OCI-LY3 (cell line): ENCODE measurements around the gene CCDC9B.

ENCODE experiments used
- H2AFZ ChIP-seq: fragments of 200-600, 300-600 bp; shearing (Covaris generic); 2 replicates; pipeline ENCODE4 v1.6.0; 2014; ENCODE audit warnings: antibody characterized with exemption, low read depth, low read length
- H3K27ac ChIP-seq: fragments of 200-600, 300-600 bp; sonication (generic); 2 replicates; pipeline ENCODE4 v1.5.1; 2014; ENCODE audit warnings: mild to moderate bottlenecking, low read length, moderate library complexity, mixed read lengths
- H3K27me3 ChIP-seq: fragments of 200-600, 300-600 bp; sonication (generic); 2 replicates; pipeline ENCODE4 v1.6.1; 2014; ENCODE audit warnings: low read depth, low read length, mixed read lengths
- H3K36me3 ChIP-seq: fragments of 200-600, 300-600 bp; sonication (generic); replicated peaks from 2 replicates; pipeline ENCODE3; 2014; ENCODE audit warnings: low read depth, low read length, mixed read lengths
- H3K4me1 ChIP-seq: fragments of 300-600, 200-600 bp; sonication (generic); 2 replicates; pipeline ENCODE4 v1.6.1; 2014; ENCODE audit warnings: low read length, mixed read lengths
- H3K4me2 ChIP-seq: fragments of 200-600, 300-600 bp; sonication (generic); 2 replicates; pipeline ENCODE4 v1.6.1; 2014; ENCODE audit warnings: low read length, mixed read lengths
- H3K4me3 ChIP-seq: fragments of 300-600, 200-600 bp; sonication (generic); 2 replicates; pipeline ENCODE4 v1.5.1; 2014; ENCODE audit warnings: antibody characterized with exemption, mild to moderate bottlenecking, low read length, moderate library complexity
- H3K79me2 ChIP-seq: fragments of 300-600, 200-600 bp; shearing (Covaris generic); 2 replicates; pipeline ENCODE4 v1.6.1; 2014; ENCODE audit warnings: mild to moderate bottlenecking, low read length, mixed read lengths
- H3K9ac ChIP-seq: fragments of 300-600, 200-600 bp; shearing (Covaris generic); 2 replicates; pipeline ENCODE4 v1.6.0; 2014; ENCODE audit warnings: mild to moderate bottlenecking, low read length, moderate library complexity
- H3K9me3 ChIP-seq: fragments of 200-600, 300-600 bp; shearing (Covaris generic); 2 replicates; pipeline ENCODE4 v1.6.1; 2014; ENCODE audit warnings: low read length, mixed read lengths; ENCODE audit not compliant: insufficient read depth
- H4K20me1 ChIP-seq: fragments of 200-600, 300-600 bp; sonication (generic); 2 replicates; pipeline ENCODE4 v1.6.1; 2016; ENCODE audit warnings: low read length, mixed read lengths; ENCODE audit not compliant: insufficient read depth
- CTCF ChIP-seq: fragments of 200-600, 300-600 bp; sonication (generic); IDR thresholded peaks from 2 replicates; pipeline ENCODE4 v1.5.1; 2014; ENCODE audit warnings: antibody characterized with exemption, low read length, low read depth
- EZH2phosphoT487 ChIP-seq: fragments of 200-600 bp; shearing (Covaris generic); IDR thresholded peaks from 2 replicates; pipeline ENCODE4 v1.6.1; 2018; ENCODE audit warnings: antibody characterized with exemption, mixed run types, low read depth

Gene CCDC9B

GRCh38 chr15:40307421-40308211 is 33.1 kb downstream of the CCDC9B start, which contains the start of gene PLCB2:
Gene PLCB2, minus strand, starts transcription at chr15:40307935. Its CDS starts 263 bp downstream, at chr15:40307672.
- Histone ChIP-seq H3K9me3 (no peaks in the 10 kb centered on the region), H2AFZ (peak within 1 kb of the TSS; percentile 52), H3K4me1 (peaks cover 39% of the 10 kb centered on the region), H3K36me3 (no peaks in the 10 kb centered on the region), H3K27ac (peak within 1 kb of the TSS; percentile 71), H3K79me2 (no peaks in the 10 kb centered on the region), H3K9ac (peak within 1 kb of the TSS; percentile 91), H4K20me1 (no peaks in the 10 kb centered on the region), H3K27me3 (peaks cover 14% of the 10 kb centered on the region), H3K4me3 (peak within 1 kb of the TSS; percentile 88), H3K4me2 (peak within 1 kb of the TSS; percentile 99)
- TF ChIP-seq CTCF (peak; percentile 39), EZH2phosphoT487 (no peak)

GRCh38 chr15:40306908-40307307 is 33.8 kb downstream of the CCDC9B start:
- no peak for TF ChIP-seq CTCF
- no peak for TF ChIP-seq EZH2phosphoT487
- no peaks in the 10 kb centered on the region for H4K20me1 ChIP-seq
- peak overlapping the region; percentile 99 for H3K4me2 ChIP-seq
- no peak overlapping the region for H2AFZ ChIP-seq
- peak overlapping the region; percentile 88 for H3K4me3 ChIP-seq
- H3K4me1 ChIP-seq: peaks cover 39% of the 10 kb centered on the region
- no peaks in the 10 kb centered on the region for H3K36me3 ChIP-seq
- H3K9me3 ChIP-seq: no peaks in the 10 kb centered on the region
- H3K27ac ChIP-seq: no peak overlapping the region
- peak overlapping the region; percentile 48; the same call in 1 of the 2 replicates for H3K9ac ChIP-seq
- peaks cover 7% of the 10 kb centered on the region for H3K27me3 ChIP-seq
- H3K79me2 ChIP-seq: no peaks in the 10 kb centered on the region

GRCh38 chr15:40306371-40306770 is 34.4 kb downstream of the CCDC9B start:
- 0 out of 2 replicates have a peak overlapping the region, but pooled peaks have one; percentile 48 for H3K9ac ChIP-seq

More at GRCh38 chr15:40306371-40306770, 34.4 kb downstream of the CCDC9B start:
- peaks cover 39% of the 10 kb centered on the region for H3K4me1 ChIP-seq
- no peaks in the 10 kb centered on the region for H3K9me3 ChIP-seq
- peak overlapping the region; percentile 99 for H3K4me2 ChIP-seq
- no peaks in the 10 kb centered on the region for H4K20me1 ChIP-seq
- TF ChIP-seq CTCF: no peak
- TF ChIP-seq EZH2phosphoT487: no peak
- H3K36me3 ChIP-seq: no peaks in the 10 kb centered on the region
- peaks cover 3% of the 10 kb centered on the region; the same call in 1 of the 2 replicates for H3K27me3 ChIP-seq
- peak overlapping the region; percentile 88 for H3K4me3 ChIP-seq
- H3K79me2 ChIP-seq: no peaks in the 10 kb centered on the region
- no peak overlapping the region for H2AFZ ChIP-seq
- H3K27ac ChIP-seq: no peak overlapping the region
